Lung (tissue), 12 donors: ENCODE measurements around the gene RPLP1. TPM values are rescaled to one million over a fixed set of nuclear protein-coding genes. Genes with fewer than 3 reads are reported as not detected.

Experiments
- ATAC-seq: fragments of 200-7000 bp; cut with Tn5 transposase; one replicate; pipeline ENCODE4 v1.9.1; 2020; ENCODE audit warnings: moderate number of reproducible peaks; ENCODE audit not compliant: insufficient read depth, low FRiP score
- DNase-seq, 3 donors: peaks; one replicate each; pipeline ENCODE4 v3.0.0-alpha.2; 2013 to 2017
- H3K27ac ChIP-seq, 2 donors: one replicate each; pipeline ENCODE4 v1.5.1; 2013; ENCODE audit warnings: mild to moderate bottlenecking in 2 of 2, moderate library complexity in 2 of 2, control low read depth in 1 of 2, inconsistent platforms in 1 of 2, low read depth in 1 of 2, low read length in 1 of 2
- H3K27me3 ChIP-seq, 3 donors: one replicate each; pipeline ENCODE4 v1.5.1; 2013; ENCODE audit warnings: low read length in 2 of 3; ENCODE audit not compliant: control insufficient read depth in 3 of 3, insufficient read depth in 3 of 3
- H3K36me3 ChIP-seq, 4 donors: one replicate each; pipeline ENCODE4 v1.5.1; 2013; ENCODE audit warnings: low read length in 4 of 4, mild to moderate bottlenecking in 1 of 4, moderate library complexity in 1 of 4; ENCODE audit not compliant: control insufficient read depth in 4 of 4, insufficient read depth in 4 of 4
- H3K4me1 ChIP-seq, 5 donors: one replicate each; pipeline ENCODE4 v1.5.1; 2013; ENCODE audit warnings: low read length in 5 of 5, mild to moderate bottlenecking in 2 of 5, moderate library complexity in 1 of 5; ENCODE audit not compliant: control insufficient read depth in 5 of 5, insufficient read depth in 5 of 5
- H3K4me3 ChIP-seq: one replicate; pipeline ENCODE4 v1.5.1; 2013; ENCODE audit warnings: mild to moderate bottlenecking, control low read depth, moderate library complexity
- H3K9ac ChIP-seq, 2 donors: one replicate each; pipeline ENCODE4 v1.5.1; 2013; ENCODE audit warnings: low read length in 2 of 2, control low read depth in 1 of 2; ENCODE audit not compliant: insufficient read depth in 1 of 2
- H3K9me3 ChIP-seq, 4 donors: one replicate each; pipeline ENCODE4 v1.5.1; 2013; ENCODE audit warnings: low read length in 3 of 4, mild to moderate bottlenecking in 1 of 4, moderate library complexity in 1 of 4; ENCODE audit not compliant: control insufficient read depth in 4 of 4, insufficient read depth in 3 of 4
- WGBS, 2 donors: extraction: QIAGEN DNeasy Blood & Tissue Kit; methylation state at CpG; one replicate each; pipeline ENCODE4 v1.1.7; 2013; 5-methylcytosine and 5-hydroxymethylcytosine counted together
- polyA plus RNA-seq, 2 donors: library from polyadenylated mRNA; stranded (reverse); fragments of 200-250 nt; gene quantifications; one replicate each; pipeline ENCODE4 v1.2.1, GENCODE V29; 2013
- total RNA-seq, 2 donors: library from RNA; depleted of rRNA in 1 of 2; stranded (reverse); fragments of >200 nt in 1 of 2; gene quantifications; one replicate each; pipeline ENCODE4 v1.2.1, GENCODE V29; 2014 to 2021
- TF ChIP-seq, protein P1 (sequence below): IDR thresholded peaks from 2 replicates; pipeline ENCODE4 v1.5.1; 2012; ENCODE audit warnings: mild to moderate bottlenecking; ENCODE audit errors: control extremely low read depth, extremely low read depth
- donor health status: control.
- donor health status: control.
- donor health status: Bipolar disorder and iron deficiency.
- donor health status: healthy.
- donor health status: DM: yes; HTN: yes; CAD: no.

Gene RPLP1
- total and polyA plus RNA-seq, 4 donors, result 201 to 2,405 (median 1,545) TPM

- no peaks in the 10 kb centered on the region for H3K36me3 ChIP-seq
- TF ChIP-seq, protein P1, sequence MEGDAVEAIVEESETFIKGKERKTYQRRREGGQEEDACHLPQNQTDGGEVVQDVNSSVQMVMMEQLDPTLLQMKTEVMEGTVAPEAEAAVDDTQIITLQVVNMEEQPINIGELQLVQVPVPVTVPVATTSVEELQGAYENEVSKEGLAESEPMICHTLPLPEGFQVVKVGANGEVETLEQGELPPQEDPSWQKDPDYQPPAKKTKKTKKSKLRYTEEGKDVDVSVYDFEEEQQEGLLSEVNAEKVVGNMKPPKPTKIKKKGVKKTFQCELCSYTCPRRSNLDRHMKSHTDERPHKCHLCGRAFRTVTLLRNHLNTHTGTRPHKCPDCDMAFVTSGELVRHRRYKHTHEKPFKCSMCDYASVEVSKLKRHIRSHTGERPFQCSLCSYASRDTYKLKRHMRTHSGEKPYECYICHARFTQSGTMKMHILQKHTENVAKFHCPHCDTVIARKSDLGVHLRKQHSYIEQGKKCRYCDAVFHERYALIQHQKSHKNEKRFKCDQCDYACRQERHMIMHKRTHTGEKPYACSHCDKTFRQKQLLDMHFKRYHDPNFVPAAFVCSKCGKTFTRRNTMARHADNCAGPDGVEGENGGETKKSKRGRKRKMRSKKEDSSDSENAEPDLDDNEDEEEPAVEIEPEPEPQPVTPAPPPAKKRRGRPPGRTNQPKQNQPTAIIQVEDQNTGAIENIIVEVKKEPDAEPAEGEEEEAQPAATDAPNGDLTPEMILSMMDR, result no peak
- no peak for DNase-seq
- peaks cover 0 to 5% (median 0%) of the 10 kb centered on the region in 5 donors for H3K4me1 ChIP-seq
- H3K27ac ChIP-seq, result no peak overlapping the region
- ATAC-seq, result no peak
- WGBS, 2 donors, result 67 to 73% methylated on average over 5 of the region's 5 CpGs
- no peaks in the 10 kb centered on the region for H3K27me3 ChIP-seq
- H3K9ac ChIP-seq, result no peak overlapping the region
- no peaks in the 10 kb centered on the region for H3K9me3 ChIP-seq
- no peak overlapping the region for H3K4me3 ChIP-seq
These were observed 21.7 kb downstream of the RPLP1 start for GRCh38 chr15:69474291-69474690.

DNA sequence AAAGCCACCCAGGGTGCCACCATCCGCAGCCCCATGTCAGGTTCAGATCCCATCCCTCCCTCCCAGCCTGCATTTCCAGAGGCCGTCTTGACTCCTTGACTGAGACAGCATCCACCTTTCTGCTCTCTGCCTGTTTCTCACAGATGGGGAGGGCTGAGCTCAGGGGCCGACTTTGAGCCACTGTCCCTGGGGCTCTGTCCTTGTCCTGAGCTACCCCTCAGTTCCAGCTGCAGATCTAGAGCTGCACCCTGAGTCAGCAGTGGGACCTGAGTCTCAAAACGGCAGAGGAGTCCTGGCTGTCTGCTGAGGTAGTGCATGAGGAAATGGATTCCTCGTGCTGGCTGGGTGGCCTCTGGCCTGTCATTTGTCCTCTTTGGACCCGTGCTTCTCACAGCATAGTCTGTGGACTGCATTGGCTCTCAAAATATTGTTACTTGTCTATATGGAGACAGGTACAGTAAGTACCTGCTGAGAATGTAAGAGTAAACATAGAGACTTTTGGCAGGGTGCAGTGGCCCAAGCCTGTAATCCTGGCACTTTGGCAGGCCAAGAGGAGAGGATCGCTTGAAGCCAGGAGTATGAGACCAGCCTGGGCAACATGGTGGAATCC is 22.3 kb downstream of the RPLP1 start:
- Histone ChIP-seq H3K27ac (no peak overlapping the region), H3K4me1 (peaks cover 0 to 5% (median 0%) of the 10 kb centered on the region in 5 donors), H3K9me3 (no peaks in the 10 kb centered on the region), H3K9ac (no peak overlapping the region), H3K36me3 (no peaks in the 10 kb centered on the region), H3K27me3 (no peaks in the 10 kb centered on the region), H3K4me3 (no peak overlapping the region)
- WGBS, 2 donors, result 78 to 84% methylated on average over 7 of the region's 7 CpGs
- TF ChIP-seq, protein P1, result no peak
- DNase-seq, result no peak
- ATAC-seq, result no peak

DNA sequence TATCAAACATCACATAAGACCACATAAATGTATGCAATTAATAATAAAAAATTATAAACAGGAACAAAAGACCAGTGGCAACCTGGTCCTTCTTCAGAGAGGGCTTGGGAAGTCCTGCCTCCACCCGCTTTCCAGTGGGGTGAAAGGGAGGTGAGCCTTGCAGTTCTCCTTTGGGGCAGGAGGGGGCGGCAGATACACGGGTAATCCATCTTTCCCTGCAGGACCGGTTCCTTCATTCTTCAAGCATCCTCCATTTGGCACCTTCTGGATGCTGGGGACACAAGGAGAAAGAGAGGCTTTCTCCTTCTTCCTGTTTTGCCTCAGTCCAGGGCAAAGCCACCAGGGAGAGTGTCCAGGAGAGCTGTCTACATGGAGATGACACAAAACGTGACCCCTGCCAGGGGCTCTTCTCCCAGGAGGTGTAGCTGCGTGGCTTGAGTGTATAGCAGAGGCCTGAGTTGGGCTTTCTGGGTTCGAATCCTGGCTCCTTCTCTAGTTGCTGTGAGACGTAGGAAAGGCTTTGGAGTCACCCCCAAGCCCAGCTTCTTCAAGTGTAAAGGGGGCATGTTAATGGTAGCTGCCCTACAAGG is 23.2 kb downstream of the RPLP1 start:
- 39 to 41% methylated on average over 8 of the region's 8 CpGs for WGBS, 2 donors
- no peak overlapping the region for H3K9ac ChIP-seq
- no peaks in the 10 kb centered on the region for H3K27me3 ChIP-seq
- H3K9me3 ChIP-seq, result no peaks in the 10 kb centered on the region
- peak; percentile 82 to 84 (median 82) for DNase-seq
- TF ChIP-seq, protein P1, result peak; percentile 89
- H3K36me3 ChIP-seq, result no peaks in the 10 kb centered on the region
- H3K27ac ChIP-seq, result no peak overlapping the region
- ATAC-seq, result peak; percentile 67
- no peak overlapping the region for H3K4me3 ChIP-seq
- peaks cover 0 to 5% (median 0%) of the 10 kb centered on the region in 5 donors for H3K4me1 ChIP-seq
